Esophagus squamous epithelium (tissue), 4 donors: Measurements from ENCODE around the gene CPXM2.

Source experiments
- POLR2A ChIP-seq, 4 donors: fragments of 450-650 bp; IDR thresholded peaks; one replicate each; pipeline ENCODE4 v1.6.1; 2017; ENCODE audit warnings: antibody characterized with exemption in 4 of 4, mild to moderate bottlenecking in 4 of 4, moderate library complexity in 3 of 4
- TF ChIP-seq, protein P1 (sequence below), 6 experiments: fragments of 450-650 bp in 4 of 6; fragments of 200-600 bp in 2 of 6; sonication (generic) in 2 of 6; IDR thresholded peaks; one replicate each; pipeline ENCODE4 v1.5.1; 2016 to 2019; ENCODE audit warnings: antibody characterized with exemption in 6 of 6, mild to moderate bottlenecking in 4 of 6, moderate library complexity in 4 of 6

DNA sequence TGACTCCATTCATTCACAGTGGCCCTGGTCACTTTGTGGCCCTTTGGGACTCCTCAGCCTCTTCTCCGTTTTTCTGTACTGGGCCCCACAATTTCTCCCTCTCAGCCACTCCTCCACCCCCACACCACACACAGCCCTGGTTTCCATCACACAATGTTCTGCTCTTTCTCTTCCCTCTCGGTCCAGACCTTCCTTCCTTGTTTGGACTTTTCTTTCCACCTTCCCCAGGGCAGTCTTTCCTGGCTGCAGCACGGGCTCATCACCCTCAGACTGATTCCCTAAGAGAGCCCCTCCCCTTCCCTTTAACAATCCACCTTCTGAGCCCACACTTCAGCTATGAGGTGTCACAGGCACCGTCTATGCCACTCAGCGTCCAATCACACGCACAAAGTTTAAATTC, 25.7 kb downstream of the CPXM2 start:
- TF ChIP-seq, protein P1, sequence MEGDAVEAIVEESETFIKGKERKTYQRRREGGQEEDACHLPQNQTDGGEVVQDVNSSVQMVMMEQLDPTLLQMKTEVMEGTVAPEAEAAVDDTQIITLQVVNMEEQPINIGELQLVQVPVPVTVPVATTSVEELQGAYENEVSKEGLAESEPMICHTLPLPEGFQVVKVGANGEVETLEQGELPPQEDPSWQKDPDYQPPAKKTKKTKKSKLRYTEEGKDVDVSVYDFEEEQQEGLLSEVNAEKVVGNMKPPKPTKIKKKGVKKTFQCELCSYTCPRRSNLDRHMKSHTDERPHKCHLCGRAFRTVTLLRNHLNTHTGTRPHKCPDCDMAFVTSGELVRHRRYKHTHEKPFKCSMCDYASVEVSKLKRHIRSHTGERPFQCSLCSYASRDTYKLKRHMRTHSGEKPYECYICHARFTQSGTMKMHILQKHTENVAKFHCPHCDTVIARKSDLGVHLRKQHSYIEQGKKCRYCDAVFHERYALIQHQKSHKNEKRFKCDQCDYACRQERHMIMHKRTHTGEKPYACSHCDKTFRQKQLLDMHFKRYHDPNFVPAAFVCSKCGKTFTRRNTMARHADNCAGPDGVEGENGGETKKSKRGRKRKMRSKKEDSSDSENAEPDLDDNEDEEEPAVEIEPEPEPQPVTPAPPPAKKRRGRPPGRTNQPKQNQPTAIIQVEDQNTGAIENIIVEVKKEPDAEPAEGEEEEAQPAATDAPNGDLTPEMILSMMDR (IDR thresholded peaks at IDR 0.05) = no peak
- no peak for TF ChIP-seq POLR2A (IDR thresholded peaks at IDR 0.05)
